Ovary (tissue), 3 donors: Measurements from ENCODE around the gene KLHL8.

ENCODE experiments used
- POLR2A ChIP-seq: fragments of 450-650 bp; IDR thresholded peaks from one replicate; pipeline ENCODE4 v1.6.1; 2017; ENCODE audit warnings: antibody characterized with exemption, mild to moderate bottlenecking, moderate library complexity
- TF ChIP-seq, protein P1 (sequence below), 3 donors: fragments of 450-650 bp in 2 of 3; fragments of 200-600 bp in 1 of 3; IDR thresholded peaks; one replicate each; pipeline versions ENCODE4 v1.5.1 to v1.8.0; 2016 to 2022; ENCODE audit warnings: antibody characterized with exemption in 3 of 3, mild to moderate bottlenecking in 1 of 3
- donor health status: DM: no; HTN: no; CAD: no.

GRCh38 chr4:87185146-87185870 lies 35.1 kb downstream of the KLHL8 start:
- TF ChIP-seq, protein P1, sequence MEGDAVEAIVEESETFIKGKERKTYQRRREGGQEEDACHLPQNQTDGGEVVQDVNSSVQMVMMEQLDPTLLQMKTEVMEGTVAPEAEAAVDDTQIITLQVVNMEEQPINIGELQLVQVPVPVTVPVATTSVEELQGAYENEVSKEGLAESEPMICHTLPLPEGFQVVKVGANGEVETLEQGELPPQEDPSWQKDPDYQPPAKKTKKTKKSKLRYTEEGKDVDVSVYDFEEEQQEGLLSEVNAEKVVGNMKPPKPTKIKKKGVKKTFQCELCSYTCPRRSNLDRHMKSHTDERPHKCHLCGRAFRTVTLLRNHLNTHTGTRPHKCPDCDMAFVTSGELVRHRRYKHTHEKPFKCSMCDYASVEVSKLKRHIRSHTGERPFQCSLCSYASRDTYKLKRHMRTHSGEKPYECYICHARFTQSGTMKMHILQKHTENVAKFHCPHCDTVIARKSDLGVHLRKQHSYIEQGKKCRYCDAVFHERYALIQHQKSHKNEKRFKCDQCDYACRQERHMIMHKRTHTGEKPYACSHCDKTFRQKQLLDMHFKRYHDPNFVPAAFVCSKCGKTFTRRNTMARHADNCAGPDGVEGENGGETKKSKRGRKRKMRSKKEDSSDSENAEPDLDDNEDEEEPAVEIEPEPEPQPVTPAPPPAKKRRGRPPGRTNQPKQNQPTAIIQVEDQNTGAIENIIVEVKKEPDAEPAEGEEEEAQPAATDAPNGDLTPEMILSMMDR (IDR thresholded peaks at IDR 0.05) = no peak
- no peak for TF ChIP-seq POLR2A
